NCI-H2171 (cell line): ENCODE data around the gene DDI2.

Experiments used
- DNase-seq: peaks from one replicate; lab custom pipeline; 2025; lab: John Stamatoyannopoulos, UW

DDI2 gene

DNA sequence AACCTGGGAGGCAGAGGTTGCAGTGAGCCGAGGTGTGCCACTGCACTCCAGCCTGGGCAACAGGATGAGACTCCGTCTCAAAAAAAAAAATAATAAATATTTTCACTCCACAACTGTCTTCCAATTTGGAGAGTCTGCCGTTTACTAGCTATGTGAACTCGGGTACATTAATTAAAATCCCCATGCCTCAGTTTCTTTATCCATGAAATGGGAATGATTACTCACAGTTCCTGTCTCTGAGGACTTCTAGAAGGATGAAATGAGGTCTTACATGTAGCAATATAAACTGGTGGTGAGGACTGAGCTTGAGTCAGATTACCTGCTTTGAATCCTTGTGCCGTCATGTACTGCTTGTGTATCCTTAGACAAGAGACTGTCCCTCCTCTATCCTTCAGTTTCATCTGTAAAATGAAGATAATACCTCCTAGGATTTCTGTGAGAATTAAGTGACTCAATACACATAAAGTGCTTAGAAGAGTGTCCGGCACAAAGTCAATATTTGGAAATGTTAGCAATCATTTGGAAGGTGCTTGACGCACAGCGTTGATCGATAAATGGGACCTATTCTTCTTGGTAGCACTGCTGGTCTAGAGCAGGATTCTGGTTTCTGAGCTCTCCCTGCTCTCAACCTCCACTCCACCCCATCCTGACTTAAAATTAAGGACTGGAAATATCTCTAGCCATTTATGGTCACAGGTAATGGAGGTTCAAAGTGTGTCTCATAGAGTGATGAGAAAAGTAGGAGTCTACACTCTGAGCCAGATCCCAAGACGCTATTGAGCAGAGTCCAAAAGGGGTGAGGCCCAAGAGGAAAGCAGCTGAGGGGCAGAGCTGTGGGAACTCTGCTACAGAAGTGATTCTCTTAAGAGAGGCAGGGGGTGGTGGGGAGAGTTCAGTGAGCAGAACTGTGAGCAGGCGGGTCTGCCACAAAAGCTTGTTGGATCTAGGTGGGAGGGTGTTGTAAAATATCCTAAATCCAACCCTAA lies 11.6 kb upstream of the DDI2 start:
- DNase-seq = no peak

DNA sequence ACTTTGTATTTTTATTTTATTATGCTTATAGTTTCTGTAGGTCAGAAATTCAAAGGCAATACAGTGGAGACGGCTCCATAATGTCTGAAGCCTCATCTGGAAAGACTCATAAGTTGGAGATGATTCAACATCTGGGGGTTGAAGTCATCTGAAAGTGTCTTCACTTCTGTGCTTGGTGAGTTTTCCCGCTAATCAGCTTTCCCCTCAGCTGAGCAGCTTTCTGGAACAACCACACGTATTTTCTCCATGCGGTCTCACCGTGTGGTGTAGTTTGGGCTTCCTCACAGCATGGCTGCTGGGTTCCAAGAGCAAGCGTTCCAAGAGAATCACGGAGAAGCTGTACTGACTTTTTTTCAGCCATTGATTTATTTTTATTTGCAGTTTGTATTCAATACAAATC lies 7.6 kb upstream of the DDI2 start:
- DNase-seq = no peak

DNA sequence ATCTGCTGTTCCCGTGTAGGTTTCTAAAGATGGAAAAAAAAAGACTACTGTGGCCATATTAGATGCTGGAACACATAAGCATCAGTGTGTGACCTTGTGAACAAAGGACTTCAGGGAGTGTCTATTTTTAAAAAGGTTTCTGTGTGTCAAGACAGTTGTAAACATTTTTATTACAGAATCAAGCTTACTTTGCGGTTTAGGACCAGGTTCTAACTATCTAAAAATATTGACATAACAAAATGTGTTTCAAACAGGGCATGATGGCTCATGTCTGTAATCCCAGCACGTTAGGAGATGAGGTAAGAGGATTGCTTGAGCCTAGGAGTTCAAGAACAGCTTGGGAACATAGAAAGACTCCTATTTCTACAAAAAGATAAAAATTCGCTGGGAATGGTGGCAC lies 7.1 kb upstream of the DDI2 start:
- DNase-seq = no peak

DNA sequence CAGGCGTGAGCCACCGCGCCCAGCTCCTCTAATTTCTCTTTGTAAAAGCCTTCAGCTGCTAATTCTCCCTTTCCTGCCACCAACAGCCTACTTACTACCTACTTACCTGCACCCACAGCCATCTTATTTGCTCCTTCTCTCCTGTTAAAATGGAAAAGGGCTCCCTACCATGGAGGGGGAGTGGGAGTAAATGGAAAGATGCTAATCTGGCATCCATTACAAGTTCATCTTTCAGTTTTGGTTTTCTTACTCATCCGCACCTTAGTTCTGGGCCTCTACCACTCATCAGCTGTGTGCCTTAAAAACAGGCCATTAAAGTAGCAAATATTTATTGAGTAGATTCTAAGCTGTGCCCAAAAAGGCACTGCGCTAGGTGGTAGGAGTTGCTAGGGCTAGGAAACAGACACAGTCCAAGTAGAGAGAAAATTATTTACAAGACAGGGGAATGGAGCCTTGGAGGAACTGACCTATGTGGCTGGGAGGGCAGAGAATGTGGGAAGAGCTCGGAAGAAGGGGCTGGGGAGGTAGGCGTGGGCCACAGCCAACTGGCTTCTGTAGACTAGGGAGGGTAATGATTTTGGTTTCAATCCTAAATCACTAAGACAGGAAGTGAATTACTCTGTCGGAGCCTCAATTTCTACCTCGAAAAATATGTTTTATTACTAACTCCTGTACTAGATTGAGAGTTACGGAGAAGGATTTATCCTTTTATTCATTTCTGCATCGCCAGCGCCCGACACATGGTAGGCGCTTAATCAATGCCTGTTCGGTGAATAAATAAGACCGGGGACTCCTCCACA lies 685 bp upstream of the DDI2 start:
- DNase-seq = no peak

GRCh38 chr1:15618077-15618654 lies 908 bp downstream of the DDI2 start:
- DNase-seq = no peak

GRCh38 chr1:15618655-15619525 lies 1.6 kb downstream of the DDI2 start:
- DNase-seq = no peak

GRCh38 chr1:15620155-15620545 lies 2.9 kb downstream of the DDI2 start:
- DNase-seq = no peak

DNA sequence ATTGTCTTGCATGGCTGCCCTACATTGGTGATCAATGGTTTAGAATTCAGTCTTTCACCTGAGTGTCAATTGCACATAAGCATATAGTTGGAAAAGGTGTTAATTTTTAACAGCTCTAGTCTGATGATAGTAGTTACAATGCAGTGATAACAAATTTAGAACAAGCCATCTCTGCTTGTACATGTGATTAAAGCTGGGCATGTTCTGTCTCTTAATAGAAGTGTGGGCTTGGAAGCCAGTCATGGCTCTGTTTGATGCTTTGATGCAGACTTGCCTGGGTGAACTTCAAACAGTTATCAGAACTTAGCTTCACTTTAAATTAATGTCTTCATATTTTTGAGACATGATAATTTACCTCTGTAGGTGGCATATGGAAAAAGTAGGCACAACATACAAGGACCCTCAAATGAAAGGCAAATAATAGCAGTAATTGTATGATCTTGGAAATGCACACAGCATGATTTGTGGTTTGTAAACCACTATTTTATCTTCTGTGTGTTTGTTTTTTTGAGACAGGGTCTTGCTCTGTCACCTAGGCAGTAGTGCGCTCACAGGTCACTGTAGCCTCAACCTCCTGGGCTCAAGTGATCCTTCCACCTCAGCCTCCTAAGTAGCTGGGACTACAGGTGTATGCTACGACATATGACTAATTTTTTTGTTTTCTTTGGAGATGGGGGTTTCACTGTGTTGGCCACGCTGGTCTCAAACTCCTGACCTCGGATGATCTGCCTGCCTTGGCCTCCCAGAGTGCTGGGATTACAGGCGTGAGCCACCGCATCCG lies 3.8 kb downstream of the DDI2 start:
- DNase-seq = no peak

GRCh38 chr1:15621975-15622374 lies 4.7 kb downstream of the DDI2 start:
- no peak for DNase-seq

DNA sequence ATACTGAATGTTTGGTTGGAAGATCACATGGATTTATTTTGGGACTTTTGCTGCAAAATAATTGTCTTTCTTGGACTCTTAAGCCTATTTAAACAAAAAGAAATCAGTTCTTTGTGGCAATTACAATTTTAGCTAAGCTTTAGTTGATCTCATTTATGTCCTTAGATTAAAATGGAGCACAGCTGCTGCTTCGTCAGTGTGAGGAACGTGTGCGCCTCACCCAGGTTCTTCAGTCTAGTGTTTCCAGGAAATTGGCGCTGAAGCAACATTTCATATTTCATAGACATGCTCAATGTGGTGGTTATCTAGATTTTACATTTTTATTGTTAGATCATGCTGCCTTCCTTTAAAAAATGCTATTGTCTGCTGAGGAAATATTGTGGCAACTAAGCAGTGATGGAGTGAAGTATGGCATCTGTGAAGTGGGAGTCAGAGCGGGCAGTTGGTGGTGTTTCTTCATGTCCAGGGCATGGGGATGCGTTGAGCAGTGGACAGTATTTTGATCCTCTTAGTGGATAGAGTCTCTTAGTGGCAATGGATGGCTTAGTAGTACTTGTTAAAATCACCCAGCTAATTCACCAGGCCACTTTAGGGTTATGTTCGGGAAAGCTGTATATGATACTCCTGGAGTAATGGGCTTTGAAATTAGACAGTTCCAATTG lies 5.6 kb downstream of the DDI2 start:
- no peak for DNase-seq

DNA sequence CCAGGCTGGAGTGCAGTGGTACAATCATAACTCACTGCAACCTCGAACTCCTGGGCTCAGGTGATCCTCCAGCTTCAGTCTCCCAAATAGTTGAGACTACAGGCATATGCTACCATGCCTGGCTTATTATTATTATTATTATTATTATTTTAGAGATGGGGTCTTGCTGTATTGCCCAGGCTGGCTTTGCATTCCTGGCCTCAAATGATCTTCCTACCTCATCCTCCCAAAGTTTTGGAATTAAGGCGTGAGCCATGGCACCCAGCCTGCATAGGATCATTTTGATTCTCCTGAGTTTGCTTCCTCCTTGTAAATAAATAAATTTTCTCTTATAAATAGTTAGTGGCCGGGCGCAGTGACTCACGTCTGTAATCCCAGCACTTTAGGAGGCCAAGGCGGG lies 6.2 kb downstream of the DDI2 start:
- no peak for DNase-seq

DNA sequence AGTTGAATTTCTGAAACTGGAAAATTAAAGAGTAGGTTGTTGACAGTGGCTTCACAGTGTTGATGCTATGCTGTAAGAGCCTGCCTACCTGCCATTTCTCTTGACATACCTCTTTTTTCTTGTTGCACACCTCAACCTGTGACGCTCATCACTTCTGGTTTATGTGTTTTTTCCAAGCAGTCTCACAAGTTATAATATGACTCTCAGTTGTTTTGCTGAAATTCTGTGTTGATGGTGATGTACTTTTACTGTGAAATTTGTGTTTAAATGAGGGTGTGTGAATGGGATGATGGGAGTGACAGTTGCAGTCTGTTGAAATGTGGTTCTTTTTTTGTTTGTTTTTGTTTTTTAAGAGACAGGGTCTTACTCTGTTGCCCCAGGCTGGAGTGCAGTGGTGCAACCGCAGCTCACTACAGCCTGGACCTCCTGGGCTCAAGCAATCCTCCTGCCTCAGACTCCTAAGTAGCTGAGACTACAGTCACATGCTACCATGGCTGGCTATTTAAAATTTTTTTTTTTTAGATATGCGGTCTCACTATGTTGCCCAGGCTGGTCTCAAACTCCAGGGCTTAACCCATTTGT lies 7.0 kb downstream of the DDI2 start:
- no peak for DNase-seq

GRCh38 chr1:15625056-15625917 lies 8.0 kb downstream of the DDI2 start:
- DNase-seq = no peak

DNA sequence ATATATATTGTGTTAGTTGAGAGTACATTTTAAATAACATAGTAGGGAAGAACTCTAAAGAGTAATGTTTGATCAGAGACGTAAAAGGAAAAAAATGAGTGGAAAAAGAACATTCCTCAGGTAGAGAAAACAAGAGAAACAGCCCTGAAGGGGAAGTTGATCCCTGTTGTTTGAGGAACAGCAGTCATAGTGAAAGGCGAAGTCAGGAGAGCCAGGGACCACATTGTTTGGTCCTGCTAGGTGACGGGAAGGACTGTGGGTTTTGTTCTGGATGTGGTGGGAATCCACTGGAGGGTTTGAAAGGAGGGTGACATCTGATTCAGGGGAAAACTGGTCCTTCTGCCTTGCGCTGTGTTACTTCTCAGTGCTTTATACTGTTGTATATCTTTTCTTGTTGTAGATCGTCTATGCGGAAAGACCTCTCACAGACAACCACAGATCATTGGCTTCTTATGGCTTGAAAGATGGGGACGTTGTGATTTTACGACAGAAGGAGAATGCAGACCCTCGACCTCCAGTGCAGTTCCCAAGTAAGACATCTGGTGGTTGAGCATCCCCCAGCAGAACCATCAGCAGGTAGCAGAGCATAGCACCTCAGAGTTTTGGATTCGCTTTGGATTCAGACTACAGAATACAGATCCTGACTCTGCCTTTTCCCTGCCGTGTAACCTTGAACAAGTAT lies 9.2 kb downstream of the DDI2 start:
- DNase-seq = no peak

- DNase-seq = no peak
Measured at GRCh38 chr1:15627343-15627988, 10.2 kb downstream of the DDI2 start.

DNA sequence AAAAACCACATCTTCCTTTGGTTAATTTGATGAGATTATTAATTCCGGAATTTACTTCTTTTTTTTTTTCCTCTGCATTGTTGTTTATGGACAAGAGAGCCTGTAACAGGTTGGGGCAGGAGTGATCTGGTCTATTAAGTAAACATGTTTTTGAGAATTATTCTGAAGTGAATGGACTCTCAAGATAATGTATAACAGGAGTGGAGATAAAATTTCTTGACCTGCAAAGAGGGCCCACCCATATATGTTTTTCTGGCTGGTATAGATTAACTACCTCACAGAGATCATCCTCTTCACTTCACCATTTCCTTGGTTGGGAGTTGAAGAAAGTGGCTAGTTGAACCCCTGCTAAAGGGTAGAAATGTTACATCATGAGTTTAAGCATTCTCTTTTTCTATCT lies 10.7 kb downstream of the DDI2 start:
- no peak for DNase-seq

GRCh38 chr1:15633756-15634420 lies 16.6 kb downstream of the DDI2 start:
- DNase-seq = no peak
